Endothelial cell of umbilical vein (primary cell): Measurements from ENCODE around the gene SUGP1. TPM values are rescaled to one million over a fixed set of nuclear protein-coding genes. Genes with fewer than 3 reads are reported as not detected.

ENCODE experiments used
- BruUV-seq: library from RNA; stranded (reverse); fragments of 400-500 nt; replicated peaks from 2 replicates; lab custom pipeline; 2021; lab: Mats Ljungman, UMichigan
- CTCF ChIA-PET: fragments of 300-600, 350-600 bp; sonication (Branson Sonifier 250); formaldehyde crosslinking; loops from one replicate; lab custom pipeline; 2021; ENCODE audit warnings: antibody characterized with exemption, inconsistent platforms; lab: Charles Lee
- POLR2A ChIA-PET: fragments of 300-600, 350-600 bp; sonication (Branson Sonifier 250); formaldehyde crosslinking; loops from one replicate; lab custom pipeline; 2021; ENCODE audit warnings: antibody characterized with exemption, inconsistent platforms; lab: Charles Lee
- DNase-seq: peaks from one replicate; pipeline ENCODE4 v3.0.0-alpha.2; 2011; ENCODE audit warnings: low read depth, low spot score
- FAIRE-seq: peaks from 2 replicates; lab custom pipeline; 2011; peaks lifted over from hg19 to GRCh38; lab: Jason Lieb, UNC
- H2AFZ ChIP-seq: 2 replicates; pipeline ENCODE4 v1.6.0; 2012; ENCODE audit warnings: low read depth, low read length, control low read depth, inconsistent platforms
- H3K27ac ChIP-seq: 2 replicates; pipeline ENCODE4 v1.5.1; 2011; ENCODE audit warnings: low read depth, mild to moderate bottlenecking, control low read depth, low read length, moderate library complexity; ENCODE audit not compliant: insufficient read depth
- H3K27me3 ChIP-seq, 2 experiments: 2 replicates each; pipeline versions ENCODE4 v1.6.0 to v1.6.1; 2011; ENCODE audit warnings: low read length in 2 of 2, mixed read lengths in 1 of 2; ENCODE audit not compliant: control insufficient read depth in 2 of 2, insufficient read depth in 2 of 2
- H3K36me3 ChIP-seq, 2 experiments: 2 replicates in 1 of 2; 3 replicates in 1 of 2; pipeline ENCODE4 v1.5.1; 2011; ENCODE audit warnings: low read length in 2 of 2, mild to moderate bottlenecking in 1 of 2, moderate library complexity in 1 of 2; ENCODE audit not compliant: control insufficient read depth in 2 of 2, insufficient read depth in 2 of 2; ENCODE audit errors: extremely low read depth in 1 of 2
- H3K4me1 ChIP-seq: 3 replicates; pipeline ENCODE4 v1.5.1; 2011; ENCODE audit warnings: mild to moderate bottlenecking, low read length; ENCODE audit not compliant: control insufficient read depth, insufficient read depth; ENCODE audit errors: extremely low read depth
- H3K4me2 ChIP-seq: 2 replicates; pipeline ENCODE4 v1.6.1; 2011; ENCODE audit warnings: low read length, control low read depth, mixed read lengths; ENCODE audit not compliant: insufficient read depth
- H3K4me3 ChIP-seq, 3 experiments: fragments of 200-600 bp in 1 of 3; sonication (generic), shearing (Covaris generic) in 1 of 3; replicated peaks in 1 of 3; 2 replicates each; pipeline ENCODE4 v1.5.1; 2011 to 2016; ENCODE audit warnings: control low read depth in 3 of 3, low read length in 3 of 3, mild to moderate bottlenecking in 2 of 3, inconsistent platforms in 1 of 3, low read depth in 1 of 3, moderate library complexity in 1 of 3; ENCODE audit not compliant: insufficient read depth in 1 of 3
- H3K79me2 ChIP-seq: 2 replicates; pipeline ENCODE4 v1.6.0; 2012; ENCODE audit warnings: low read length, inconsistent platforms; ENCODE audit not compliant: control insufficient read depth, insufficient read depth
- H3K9ac ChIP-seq: replicated peaks from 2 replicates; pipeline ENCODE3; 2011; ENCODE audit warnings: low read length, control low read depth; ENCODE audit not compliant: insufficient read depth; ENCODE audit errors: extremely low read depth
- H3K9me1 ChIP-seq: replicated peaks from 3 replicates; pipeline ENCODE4 v1.6.0; 2011; ENCODE audit warnings: mild to moderate bottlenecking, low read length; ENCODE audit not compliant: control insufficient read depth, insufficient read depth; ENCODE audit errors: extremely low read depth
- H3K9me3 ChIP-seq: replicated peaks from 2 replicates; pipeline ENCODE4 v1.5.1; 2012; ENCODE audit warnings: low read length, inconsistent platforms; ENCODE audit not compliant: control insufficient read depth, insufficient read depth
- H4K20me1 ChIP-seq: replicated peaks from 2 replicates; pipeline ENCODE3; 2011; ENCODE audit warnings: mild to moderate bottlenecking, low read length; ENCODE audit not compliant: control insufficient read depth, insufficient read depth; ENCODE audit errors: extremely low read depth
- CTCF ChIP-seq, 2 donors: IDR thresholded peaks; 1 replicate in 1 of 2; 2 replicates in 1 of 2; pipeline ENCODE4 v1.5.1; 2011; ENCODE audit warnings: low read length in 2 of 2, mild to moderate bottlenecking in 2 of 2, moderate library complexity in 2 of 2, control low read depth in 1 of 2, inconsistent platforms in 1 of 2, low read depth in 1 of 2; ENCODE audit not compliant: insufficient read depth in 1 of 2; ENCODE audit errors: extremely low read depth in 1 of 2
- EZH2 ChIP-seq: IDR thresholded peaks from 2 replicates; pipeline ENCODE4 v1.6.1; 2012; ENCODE audit warnings: borderline replicate concordance, low read depth, mild to moderate bottlenecking, moderate library complexity, low read length, inconsistent platforms; ENCODE audit not compliant: severe bottlenecking
- FOS ChIP-seq: IDR thresholded peaks from 2 replicates; pipeline ENCODE4 v1.6.1; 2011; ENCODE audit warnings: mild to moderate bottlenecking, low read length, moderate library complexity, borderline replicate concordance; ENCODE audit not compliant: insufficient read depth
- GATA2 ChIP-seq: IDR thresholded peaks from 2 replicates; pipeline ENCODE4 v1.7.0; 2011; ENCODE audit warnings: low read depth, mild to moderate bottlenecking, moderate library complexity, mixed read lengths, low read length; ENCODE audit not compliant: insufficient read length, insufficient read depth
- JUN ChIP-seq: IDR thresholded peaks from 2 replicates; pipeline ENCODE4 v1.6.1; 2011; ENCODE audit warnings: borderline replicate concordance, low read depth; ENCODE audit not compliant: insufficient read length, insufficient read depth
- MAX ChIP-seq: IDR thresholded peaks from 2 replicates; pipeline ENCODE4 v1.6.1; 2011; ENCODE audit not compliant: insufficient read depth, insufficient read length
- MYC ChIP-seq: IDR thresholded peaks from one replicate; pipeline ENCODE4 v1.6.1; 2011; ENCODE audit warnings: mild to moderate bottlenecking, low read depth, low read length
- POLR2A ChIP-seq: IDR thresholded peaks from 2 replicates; pipeline ENCODE4 v1.6.1; 2012; ENCODE audit warnings: low read depth, mild to moderate bottlenecking, control low read depth, low read length
- POLR2AphosphoS5 ChIP-seq: IDR thresholded peaks from 2 replicates; pipeline ENCODE4 v1.6.1; 2012; ENCODE audit warnings: low read depth, mild to moderate bottlenecking, control low read depth, low read length, moderate library complexity; ENCODE audit not compliant: insufficient read depth
- dilution Hi-C: fragments of 300-500 bp; cut with MboI; formaldehyde crosslinking; loops from one replicate; pipeline ENCODE4 v1.15.0; 2019; ENCODE audit warnings: low sequenced_read_pairs; ENCODE audit not compliant: extremely low pct_ligation_motif_present
- intact Hi-C: fragments of 100-400 bp; cut with micrococcal nuclease; formaldehyde crosslinking; loops from one replicate; pipeline ENCODE4 v1.10.0; 2022
- polyA plus RNA-seq, 4 experiments: library from polyadenylated mRNA; depleted of rRNA in 3 of 4; stranded (reverse) in 3 of 4; unstranded in 1 of 4; fragments of >200 nt; gene quantifications; 2 replicates each; pipeline versions ENCODE4 v1.2.1 to v1.2.3, GENCODE V29; 2011 to 2012; ENCODE audit warnings: missing spikeins in 1 of 4
- total RNA-seq: library from RNA; stranded (reverse); gene quantifications from 2 replicates; pipeline ENCODE4 v1.2.3, GENCODE V29; 2021

The SUGP1 gene
- total and polyA plus RNA-seq, 2 donors (not counting 3 experiments of a cell fraction or from before 2014, with no cell fraction given), result 41.0 to 64.7 TPM

- Histone ChIP-seq H3K27ac (no peak overlapping the region), H3K9me1 (no peaks in the 10 kb centered on the region), H3K9ac (no peak overlapping the region), H3K4me2 (no peak overlapping the region), H3K4me1 (no peaks in the 10 kb centered on the region), H3K27me3 (no peaks in the 10 kb centered on the region), H3K36me3 (no peaks in the 10 kb centered on the region), H3K9me3 (peaks cover under 1% of the 10 kb centered on the region), H3K4me3 (no peak overlapping the region), H3K79me2 (no peaks in the 10 kb centered on the region), H2AFZ (no peak overlapping the region), H4K20me1 (no peaks in the 10 kb centered on the region)
- no peak for FAIRE-seq
- CTCF ChIA-PET, result no interaction called here
- no peak for DNase-seq
- BruUV-seq, result no TSS peak
- intact Hi-C loops (no loop called here), dilution Hi-C loops (no loop called here)
- POLR2A ChIA-PET, result no interaction called here
- TF ChIP-seq POLR2A (no peak), GATA2 (no peak), FOS (no peak), POLR2AphosphoS5 (no peak), CTCF (IDR thresholded peaks at IDR 0.05; ENCODE audit: extremely low read depth in 1 of 2, insufficient read depth in 1 of 2, low read depth in 1 of 2, low read length in 2 of 2) (no peak), EZH2 (no peak), MAX (no peak), JUN (no peak), MYC (no peak)
Measured at GRCh38 chr19:19239675-19240074, 80.6 kb downstream of the SUGP1 start.
